ENCODE data around the gene GNMT.

DNA sequence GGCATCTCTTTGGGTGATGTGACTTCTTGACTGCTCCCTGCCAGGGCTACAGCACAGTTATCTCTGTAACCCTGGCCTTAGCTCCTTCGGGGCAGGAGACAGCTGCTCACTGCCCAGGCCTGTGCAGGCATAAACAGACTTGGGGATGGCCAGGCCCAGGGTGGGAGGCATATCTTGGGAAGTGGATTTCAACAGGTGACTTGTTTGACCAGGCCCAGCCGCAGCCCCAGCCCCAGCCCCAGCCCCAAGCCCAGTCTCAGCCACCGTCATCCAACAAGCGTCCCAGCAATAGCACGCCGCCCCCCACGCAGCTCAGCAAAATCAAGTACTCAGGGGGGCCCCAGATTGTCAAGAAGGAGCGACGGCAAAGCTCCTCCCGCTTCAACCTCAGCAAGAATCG is 45.7 kb downstream of the GNMT start:
- no peak for TF ChIP-seq POLR2AphosphoS5 (IDR thresholded peaks at IDR 0.05)
- TF ChIP-seq, protein P1, sequence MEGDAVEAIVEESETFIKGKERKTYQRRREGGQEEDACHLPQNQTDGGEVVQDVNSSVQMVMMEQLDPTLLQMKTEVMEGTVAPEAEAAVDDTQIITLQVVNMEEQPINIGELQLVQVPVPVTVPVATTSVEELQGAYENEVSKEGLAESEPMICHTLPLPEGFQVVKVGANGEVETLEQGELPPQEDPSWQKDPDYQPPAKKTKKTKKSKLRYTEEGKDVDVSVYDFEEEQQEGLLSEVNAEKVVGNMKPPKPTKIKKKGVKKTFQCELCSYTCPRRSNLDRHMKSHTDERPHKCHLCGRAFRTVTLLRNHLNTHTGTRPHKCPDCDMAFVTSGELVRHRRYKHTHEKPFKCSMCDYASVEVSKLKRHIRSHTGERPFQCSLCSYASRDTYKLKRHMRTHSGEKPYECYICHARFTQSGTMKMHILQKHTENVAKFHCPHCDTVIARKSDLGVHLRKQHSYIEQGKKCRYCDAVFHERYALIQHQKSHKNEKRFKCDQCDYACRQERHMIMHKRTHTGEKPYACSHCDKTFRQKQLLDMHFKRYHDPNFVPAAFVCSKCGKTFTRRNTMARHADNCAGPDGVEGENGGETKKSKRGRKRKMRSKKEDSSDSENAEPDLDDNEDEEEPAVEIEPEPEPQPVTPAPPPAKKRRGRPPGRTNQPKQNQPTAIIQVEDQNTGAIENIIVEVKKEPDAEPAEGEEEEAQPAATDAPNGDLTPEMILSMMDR (IDR thresholded peaks at IDR 0.05), result no peak
- no peak for TF ChIP-seq POLR2A (IDR thresholded peaks at IDR 0.05)

Measured in suprapubic skin (tissue), 4 donors.